Subcutaneous abdominal adipose tissue (tissue), 5 donors: ENCODE measurements around the gene CUL1.
A peak's percentile ranks its signal among the peaks of the same experiment; 100 is the strongest.

Source experiments
- H3K27ac ChIP-seq: one replicate; pipeline ENCODE4 v1.7.0; 2013; ENCODE audit warnings: low read depth, mild to moderate bottlenecking, inconsistent platforms, low read length, moderate library complexity
- H3K27me3 ChIP-seq, 5 donors: one replicate each; pipeline ENCODE4 v1.7.0; 2013; ENCODE audit warnings: low read length in 5 of 5, inconsistent platforms in 1 of 5; ENCODE audit not compliant: control insufficient read depth in 5 of 5, insufficient read depth in 4 of 5
- H3K36me3 ChIP-seq, 5 donors: one replicate each; pipeline ENCODE4 v1.7.0; 2013; ENCODE audit warnings: low read length in 5 of 5; ENCODE audit not compliant: control insufficient read depth in 5 of 5, insufficient read depth in 5 of 5
- H3K4me1 ChIP-seq, 5 donors: one replicate each; pipeline ENCODE4 v1.7.0; 2013; ENCODE audit warnings: low read length in 5 of 5, mild to moderate bottlenecking in 3 of 5, moderate library complexity in 1 of 5; ENCODE audit not compliant: control insufficient read depth in 5 of 5, insufficient read depth in 5 of 5
- H3K4me3 ChIP-seq, 5 donors: one replicate each; pipeline ENCODE4 v1.7.0; 2013; ENCODE audit warnings: low read length in 5 of 5, low read depth in 1 of 5
- H3K9ac ChIP-seq, 5 donors: one replicate each; pipeline ENCODE4 v1.7.0; 2013; ENCODE audit warnings: low read length in 5 of 5, mild to moderate bottlenecking in 4 of 5, moderate library complexity in 3 of 5
- H3K9me3 ChIP-seq, 5 donors: one replicate each; pipeline ENCODE4 v1.7.0; 2013; ENCODE audit warnings: low read length in 5 of 5; ENCODE audit not compliant: control insufficient read depth in 5 of 5
- donor health status: healthy.
- donor health status: healthy.
- donor health status: healthy.
- donor health status: healthy.
- donor health status: healthy.

The CUL1 gene

GRCh38 chr7:148694631-148695030, 4.1 kb upstream of the CUL1 start:
- Histone ChIP-seq H3K9ac (no peak overlapping the region), H3K36me3 (no peaks in the 10 kb centered on the region), H3K4me1 (peaks cover 0 to 12% (median 9%) of the 10 kb centered on the region in 5 donors), H3K9me3 (no peaks in the 10 kb centered on the region), H3K27ac (no peak overlapping the region), H3K4me3 (no peak overlapping the region), H3K27me3 (no peaks in the 10 kb centered on the region)

- Histone ChIP-seq H3K36me3 (no peaks in the 10 kb centered on the region), H3K27me3 (no peaks in the 10 kb centered on the region), H3K4me1 (peaks cover 0 to 24% (median 22%) of the 10 kb centered on the region in 5 donors), H3K4me3 (no peak overlapping the region), H3K9me3 (no peaks in the 10 kb centered on the region), H3K27ac (no peak overlapping the region), H3K9ac (no peak overlapping the region)
These were observed 2.8 kb upstream of the CUL1 start for GRCh38 chr7:148695953-148696352.

- Histone ChIP-seq H3K4me1 (peaks cover 0 to 33% (median 30%) of the 10 kb centered on the region in 5 donors), H3K36me3 (no peaks in the 10 kb centered on the region), H3K9ac (no peak overlapping the region), H3K9me3 (no peaks in the 10 kb centered on the region), H3K27ac (peak overlapping the region; percentile 93), H3K4me3 (no peak overlapping the region), H3K27me3 (no peaks in the 10 kb centered on the region)
These were observed 1.9 kb upstream of the CUL1 start for GRCh38 chr7:148696787-148697186.

- no peaks in the 10 kb centered on the region for H3K9me3 ChIP-seq
- H3K36me3 ChIP-seq, result no peaks in the 10 kb centered on the region
- peak overlapping the region; percentile 76 to 85 (median 83) for H3K4me3 ChIP-seq
- H3K27ac ChIP-seq, result peak overlapping the region; percentile 93
- H3K4me1 ChIP-seq, result peaks cover 0 to 38% (median 37%) of the 10 kb centered on the region in 5 donors
- peak overlapping the region in 4 of 5 donors; percentile 48 to 85 (median 78) for H3K9ac ChIP-seq
- no peaks in the 10 kb centered on the region for H3K27me3 ChIP-seq
These were observed 1.3 kb upstream of the CUL1 start for GRCh38 chr7:148697256-148698006.

- Histone ChIP-seq H3K27ac (peak overlapping the region; percentile 93), H3K27me3 (no peaks in the 10 kb centered on the region), H3K4me1 (peaks cover 0 to 43% (median 40%) of the 10 kb centered on the region in 5 donors)
These were observed 701 bp upstream of the CUL1 start for GRCh38 chr7:148698007-148698396.

GRCh38 chr7:148699024-148699781, 500 bp downstream of the CUL1 start:
- peaks cover 0 to 45% (median 42%) of the 10 kb centered on the region in 5 donors for H3K4me1 ChIP-seq
- no peaks in the 10 kb centered on the region for H3K9me3 ChIP-seq
- peak overlapping the region; percentile 56 to 98 (median 87) for H3K9ac ChIP-seq
- peak overlapping the region; percentile 93 for H3K27ac ChIP-seq
- no peaks in the 10 kb centered on the region for H3K36me3 ChIP-seq
- H3K27me3 ChIP-seq, result no peaks in the 10 kb centered on the region
- peak overlapping the region in 4 of 5 donors; percentile 76 to 85 (median 82) for H3K4me3 ChIP-seq

More at GRCh38 chr7:148698007-148698396, 701 bp upstream of the CUL1 start:
- H3K9ac ChIP-seq, result peak overlapping the region; percentile 48 to 98 (median 83)
- no peaks in the 10 kb centered on the region for H3K36me3 ChIP-seq
- peak overlapping the region; percentile 76 to 85 (median 83) for H3K4me3 ChIP-seq
- no peaks in the 10 kb centered on the region for H3K9me3 ChIP-seq

- Histone ChIP-seq H3K4me1 (peaks cover 0 to 49% (median 44%) of the 10 kb centered on the region in 5 donors), H3K4me3 (peak overlapping the region; percentile 76 to 85 (median 83))
These were observed 1.3 kb downstream of the CUL1 start for GRCh38 chr7:148699782-148700629.

GRCh38 chr7:148700661-148701064, 2.0 kb downstream of the CUL1 start:
- peak overlapping the region; percentile 29 to 84 (median 82) for H3K4me3 ChIP-seq
- H3K9me3 ChIP-seq, result no peaks in the 10 kb centered on the region
- H3K27me3 ChIP-seq, result no peaks in the 10 kb centered on the region
- peak overlapping the region in 3 of 5 donors; percentile 58 to 98 (median 85) for H3K9ac ChIP-seq
- peaks cover 0 to 49% (median 48%) of the 10 kb centered on the region in 5 donors for H3K4me1 ChIP-seq
- peak overlapping the region; percentile 93 for H3K27ac ChIP-seq
- H3K36me3 ChIP-seq, result no peaks in the 10 kb centered on the region

More at GRCh38 chr7:148699782-148700629, 1.3 kb downstream of the CUL1 start:
- peak overlapping the region; percentile 56 to 98 (median 87) for H3K9ac ChIP-seq
- peak overlapping the region; percentile 93 for H3K27ac ChIP-seq
- H3K9me3 ChIP-seq, result no peaks in the 10 kb centered on the region
- no peaks in the 10 kb centered on the region for H3K36me3 ChIP-seq
- no peaks in the 10 kb centered on the region for H3K27me3 ChIP-seq

GRCh38 chr7:148701414-148701813, 2.7 kb downstream of the CUL1 start:
- no peaks in the 10 kb centered on the region for H3K9me3 ChIP-seq
- peak overlapping the region in 2 of 5 donors; percentile 35 to 82 for H3K4me3 ChIP-seq
- H3K27ac ChIP-seq, result peak overlapping the region; percentile 93
- no peaks in the 10 kb centered on the region for H3K36me3 ChIP-seq
- H3K9ac ChIP-seq, result peak overlapping the region in 1 of 5 donors; percentile 36
- H3K27me3 ChIP-seq, result no peaks in the 10 kb centered on the region
- peaks cover 0 to 56% (median 54%) of the 10 kb centered on the region in 5 donors for H3K4me1 ChIP-seq
